Epithelial cell of esophagus (primary cell): ENCODE measurements around the gene BRINP1.
A peak's percentile ranks its signal among the peaks of the same experiment; 100 is the strongest.

ENCODE experiments used
- DNase-seq: peaks from one replicate; pipeline ENCODE4 v3.0.0; 2010; ENCODE audit warnings: low read depth
- H3K4me3 ChIP-seq: 2 replicates; pipeline ENCODE4 v1.5.1; 2011; ENCODE audit warnings: mild to moderate bottlenecking, low read length, control low read depth
- CTCF ChIP-seq: IDR thresholded peaks from 2 replicates; pipeline ENCODE4 v1.5.1; 2011; ENCODE audit warnings: low read depth, mild to moderate bottlenecking, low read length, control low read depth, inconsistent platforms; ENCODE audit not compliant: insufficient read depth; ENCODE audit errors: missing control alignments

BRINP1 gene

GRCh38 chr9:119298076-119298853 is 71.0 kb downstream of the BRINP1 start:
- TF ChIP-seq CTCF, result no peak
- no peak for DNase-seq

DNA sequence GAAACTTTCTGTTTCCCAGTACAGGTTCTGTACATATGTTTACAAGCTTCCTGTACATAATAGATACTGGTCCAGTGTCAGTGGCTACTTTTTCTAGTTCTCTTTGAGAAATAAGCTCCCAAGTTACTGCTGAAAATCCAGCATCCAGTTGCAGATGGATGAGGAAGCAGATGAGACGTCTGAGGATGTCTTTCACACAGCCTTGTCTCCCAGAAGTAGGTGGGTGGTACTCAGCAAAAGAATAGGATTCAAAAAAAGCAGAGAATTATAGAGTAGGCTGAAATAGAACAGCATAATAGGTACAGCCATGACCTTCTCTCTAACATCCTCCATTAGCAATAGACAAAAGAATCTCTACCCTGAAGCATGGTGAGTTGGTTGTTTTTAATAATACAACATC is 77.7 kb downstream of the BRINP1 start:
- TF ChIP-seq CTCF, result no peak
- no peak for DNase-seq
- no peak overlapping the region for H3K4me3 ChIP-seq

More at GRCh38 chr9:119298076-119298853, 71.0 kb downstream of the BRINP1 start:
- H3K4me3 ChIP-seq, result no peak overlapping the region

- TF ChIP-seq CTCF, result peak; percentile 21
- DNase-seq, result peak; percentile 48
- no peak overlapping the region for H3K4me3 ChIP-seq
Measured at GRCh38 chr9:119289740-119290433, 79.3 kb downstream of the BRINP1 start.

- no peak for TF ChIP-seq CTCF
Measured at GRCh38 chr9:119284587-119285337, 84.5 kb downstream of the BRINP1 start.

DNA sequence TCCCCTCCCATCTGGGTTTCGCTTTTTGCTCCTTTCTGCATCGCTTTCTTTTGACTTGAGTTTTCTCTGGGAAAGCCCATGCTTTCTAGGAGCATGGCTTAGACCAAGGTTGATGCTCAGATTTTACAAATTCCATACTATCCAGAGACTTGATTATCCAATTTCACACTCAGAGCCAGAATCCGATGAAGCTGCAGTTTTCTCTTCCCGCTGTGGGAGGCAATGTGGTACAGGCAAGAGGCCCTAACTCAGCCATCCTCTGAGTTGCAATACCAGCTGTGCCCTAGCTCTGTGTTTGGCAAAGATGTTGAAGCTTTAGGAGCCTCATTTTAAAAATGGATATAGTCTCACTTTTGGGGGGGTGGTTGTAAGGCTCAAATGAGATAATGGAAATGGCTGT is 85.1 kb downstream of the BRINP1 start:
- H3K4me3 ChIP-seq, result no peak overlapping the region
- no peak for DNase-seq
- TF ChIP-seq CTCF, result no peak

More at GRCh38 chr9:119284587-119285337, 84.5 kb downstream of the BRINP1 start:
- DNase-seq, result no peak
- H3K4me3 ChIP-seq, result no peak overlapping the region

- DNase-seq, result peak; percentile 47
- H3K4me3 ChIP-seq, result no peak overlapping the region
- no peak for TF ChIP-seq CTCF
Measured at GRCh38 chr9:119283078-119283794, 86.0 kb downstream of the BRINP1 start.
